GM23338 (cell line): ENCODE measurements around the gene MAT2A. TPM values are rescaled to one million over a fixed set of nuclear protein-coding genes. Genes with fewer than 3 reads are reported as not detected.

Experiments
- ATAC-seq: fragments of 200-7000 bp; cut with Tn5 transposase; 3 replicates; pipeline ENCODE4 v1.9.1; 2020
- DNase-seq: peaks from one replicate; pipeline ENCODE4 v3.0.0-alpha.2; 2015; ENCODE audit warnings: low spot score
- H2AFZ ChIP-seq: fragments of 200-600 bp; sonication (generic); 2 replicates; pipeline ENCODE4 v1.8.0; 2016; ENCODE audit warnings: antibody characterized with exemption, mild to moderate bottlenecking, moderate library complexity
- H3F3A ChIP-seq: fragments of 200-600 bp; sonication (generic); replicated peaks from 2 replicates; pipeline ENCODE4 v1.8.0; 2017; ENCODE audit warnings: antibody characterized with exemption, mixed run types, low read depth
- H3K27ac ChIP-seq: fragments of 200-600 bp; sonication (generic); 2 replicates; pipeline ENCODE4 v1.6.1; 2016; ENCODE audit warnings: low read depth
- H3K27me3 ChIP-seq: fragments of 200-600 bp; sonication (generic); 2 replicates; pipeline ENCODE4 v1.8.0; 2016; ENCODE audit warnings: mild to moderate bottlenecking, mixed run types, moderate library complexity; ENCODE audit not compliant: insufficient read depth
- H3K36me3 ChIP-seq: fragments of 200-600 bp; sonication (generic); 2 replicates; pipeline ENCODE4 v1.8.0; 2016; ENCODE audit warnings: mild to moderate bottlenecking; ENCODE audit not compliant: insufficient read depth
- H3K4me1 ChIP-seq: fragments of 200-600 bp; sonication (generic); 2 replicates; pipeline ENCODE4 v1.8.0; 2016; ENCODE audit warnings: mild to moderate bottlenecking, moderate library complexity; ENCODE audit not compliant: insufficient read depth
- H3K4me2 ChIP-seq: fragments of 200-600 bp; sonication (generic); 2 replicates; pipeline ENCODE4 v1.7.1; 2017; ENCODE audit warnings: mixed run types
- H3K4me3 ChIP-seq: fragments of 200-600 bp; sonication (generic); 2 replicates; pipeline ENCODE4 v1.6.1; 2016; ENCODE audit warnings: mixed run types
- H3K79me2 ChIP-seq: fragments of 200-600 bp; sonication (generic); replicated peaks from 2 replicates; pipeline ENCODE4 v1.8.0; 2017; ENCODE audit warnings: mild to moderate bottlenecking; ENCODE audit not compliant: insufficient read depth
- H3K9me2 ChIP-seq: fragments of 200-600 bp; sonication (generic); 2 replicates; pipeline ENCODE4 v1.8.0; 2017; ENCODE audit not compliant: insufficient read depth
- H4K20me1 ChIP-seq: fragments of 200-600 bp; sonication (generic); replicated peaks from 2 replicates; pipeline ENCODE4 v1.8.0; 2017; ENCODE audit warnings: mild to moderate bottlenecking; ENCODE audit not compliant: insufficient read depth
- H3K27ac Mint-ChIP-seq: 2 replicates; pipeline ENCODE4 v1.8.0; 2020; ENCODE audit warnings: inconsistent platforms, mild to moderate bottlenecking, moderate library complexity, mixed read lengths
- H3K27me3 Mint-ChIP-seq: 3 replicates; pipeline ENCODE4 v1.8.0; 2022; ENCODE audit warnings: low read depth, mild to moderate bottlenecking, moderate library complexity, mixed read lengths, inconsistent platforms; ENCODE audit not compliant: insufficient read depth, poor library complexity
- H3K36me3 Mint-ChIP-seq: 3 replicates; pipeline ENCODE4 v1.8.0; 2021; ENCODE audit warnings: low read depth, mild to moderate bottlenecking, inconsistent platforms, moderate library complexity, mixed read lengths
- H3K4me1 Mint-ChIP-seq: 3 replicates; pipeline ENCODE4 v1.8.0; 2020; ENCODE audit warnings: mild to moderate bottlenecking, inconsistent platforms, mixed read lengths
- H3K4me3 Mint-ChIP-seq: 3 replicates; pipeline ENCODE4 v1.8.0; 2021; ENCODE audit warnings: moderate library complexity, mild to moderate bottlenecking, inconsistent platforms, mixed read lengths
- H3K9me3 Mint-ChIP-seq: 3 replicates; pipeline ENCODE4 v1.8.0; 2020; ENCODE audit warnings: moderate library complexity, mild to moderate bottlenecking, inconsistent platforms, mixed read lengths
- CREB1 ChIP-seq: fragments of 250-450 bp; sonication (Bioruptor Pico); IDR thresholded peaks from 2 replicates; pipeline ENCODE4 v1.5.0; 2020; ENCODE audit warnings: low read depth, mild to moderate bottlenecking, moderate library complexity
- CTCF ChIP-seq, 2 experiments: fragments of 200-600 bp in 1 of 2; sonication (generic) in 1 of 2; conservative IDR thresholded peaks; 2 replicates each; pipeline versions ENCODE4 v1.5.1 to v1.6.1; 2016 to 2017; ENCODE audit warnings: antibody characterized with exemption in 2 of 2, low read depth in 2 of 2, mild to moderate bottlenecking in 2 of 2, moderate library complexity in 1 of 2
- ETS1 ChIP-seq: IDR thresholded peaks from 2 replicates; pipeline ENCODE4 v1.6.1; 2016; ENCODE audit warnings: antibody characterized with exemption
- EZH2 ChIP-seq: fragments of 200-600 bp; sonication (generic); IDR thresholded peaks from one replicate; pipeline ENCODE4 v1.8.0; 2017; ENCODE audit warnings: antibody characterized with exemption, mild to moderate bottlenecking, low read depth; ENCODE audit not compliant: unreplicated experiment
- EZH2phosphoT487 ChIP-seq: fragments of 200-600 bp; sonication (generic); IDR thresholded peaks from one replicate; pipeline ENCODE4 v1.8.1; 2018; ENCODE audit warnings: antibody characterized with exemption; ENCODE audit not compliant: unreplicated experiment
- JUNB ChIP-seq: IDR thresholded peaks from one replicate; pipeline ENCODE4 v1.6.1; 2016; ENCODE audit warnings: antibody characterized with exemption; ENCODE audit not compliant: unreplicated experiment
- NANOG ChIP-seq: IDR thresholded peaks from 2 replicates; pipeline ENCODE4 v1.6.1; 2016; ENCODE audit warnings: antibody characterized with exemption, borderline replicate concordance
- POLR2AphosphoS5 ChIP-seq: IDR thresholded peaks from 2 replicates; pipeline ENCODE4 v1.6.1; 2016; ENCODE audit warnings: antibody characterized with exemption, low read depth
- REST ChIP-seq: IDR thresholded peaks from one replicate; pipeline ENCODE4 v1.6.1; 2018; ENCODE audit warnings: antibody characterized with exemption; ENCODE audit not compliant: unreplicated experiment
- STAT1 ChIP-seq: IDR thresholded peaks from one replicate; pipeline ENCODE4 v1.6.1; 2016; ENCODE audit warnings: antibody characterized with exemption; ENCODE audit not compliant: unreplicated experiment
- ZNF114 ChIP-seq: fragments of 250-450 bp; sonication (Bioruptor Pico); IDR thresholded peaks from 2 replicates; pipeline ENCODE4 v1.5.0; 2020; ENCODE audit warnings: mild to moderate bottlenecking, moderate library complexity
- ZNF462 ChIP-seq: fragments of 250-450 bp; sonication (Bioruptor Pico); IDR thresholded peaks from 2 replicates; pipeline ENCODE4 v1.5.0; 2020; ENCODE audit warnings: mild to moderate bottlenecking, moderate library complexity
- polyA plus RNA-seq: library from polyadenylated mRNA; unstranded; fragments of >200 nt; fragmentation: Nextera tagmentation; extraction: Ambion mirVana; gene quantifications from 2 replicates; pipeline ENCODE4 v1.2.1, GENCODE V29; 2016
- total RNA-seq: library from RNA; depleted of rRNA; stranded (reverse); fragments of >200 nt; shearing (Covaris generic); gene quantifications from 2 replicates; pipeline ENCODE4 v1.2.3, GENCODE V29; 2014

MAT2A gene
- total and polyA plus RNA-seq, 2 experiments from 2014 or later, result 105 to 232 TPM

- Histone ChIP-seq H3K79me2 (no peaks in the 10 kb centered on the region), H3F3A (no peaks in the 10 kb centered on the region), H2AFZ (no peak overlapping the region), H3K4me1 (peaks cover 10% of the 10 kb centered on the region), H3K27ac (no peak overlapping the region), H3K9me2 (0 out of 2 replicates have a peak, but pooled peaks cover 3% of the 10 kb centered on the region), H3K4me3 (no peak overlapping the region), H3K27me3 (no peaks in the 10 kb centered on the region), H4K20me1 (0 out of 2 replicates have a peak, but pooled peaks cover 3% of the 10 kb centered on the region), H3K4me2 (no peak overlapping the region), H3K36me3 (no peaks in the 10 kb centered on the region)
- no peak for TF ChIP-seq POLR2AphosphoS5
- no peak for TF ChIP-seq ZNF462
- TF ChIP-seq ETS1, result no peak
- TF ChIP-seq NANOG, result no peak
- no peak for TF ChIP-seq CTCF (conservative IDR thresholded peaks at IDR 0.05; ENCODE audit: low read depth in 2 of 2)
- no peak for TF ChIP-seq CREB1 (CRISPR knock-in tag)
- no peak for TF ChIP-seq STAT1
- no peak for TF ChIP-seq ZNF114
- TF ChIP-seq JUNB, result no peak
- no peak for TF ChIP-seq EZH2phosphoT487
- TF ChIP-seq REST, result no peak
- no peak for TF ChIP-seq EZH2
- Mint-ChIP-seq H3K9me3 (no peaks in the 10 kb centered on the region), H3K4me3 (no peak overlapping the region), H3K4me1 (peaks cover 12% of the 10 kb centered on the region; the same call in 2 of the 3 replicates), H3K27ac (no peak overlapping the region), H3K27me3 (peaks cover 2% of the 10 kb centered on the region), H3K36me3 (no peaks in the 10 kb centered on the region)
- DNase-seq, result no peak
- ATAC-seq, result no peak
Observed at GRCh38 chr2:85497944-85498630, 40.9 kb upstream of the MAT2A start.
